Epithelial cell of esophagus (primary cell): ENCODE measurements around the gene PRR20D.
"Not testable (repeated sequence)": the region's sequence is repeated elsewhere in the genome, so short reads cannot be mapped to it uniquely, and the experiment has no call there.

Experiments used
- DNase-seq: peaks from one replicate; pipeline ENCODE4 v3.0.0; 2010; ENCODE audit warnings: low read depth
- H3K4me3 ChIP-seq: 2 replicates; pipeline ENCODE4 v1.5.1; 2011; ENCODE audit warnings: mild to moderate bottlenecking, low read length, control low read depth
- CTCF ChIP-seq: IDR thresholded peaks from 2 replicates; pipeline ENCODE4 v1.5.1; 2011; ENCODE audit warnings: low read depth, mild to moderate bottlenecking, low read length, control low read depth, inconsistent platforms; ENCODE audit not compliant: insufficient read depth; ENCODE audit errors: missing control alignments

The PRR20D gene

GRCh38 chr13:57160332-57160731 lies at the start of gene PRR20D:
TSS of gene PRR20D (plus strand) at chr13:57160632. CDS start at chr13:57161019, 387 bp downstream.
- H3K4me3 ChIP-seq, DNase-seq: not testable (repeated sequence)

GRCh38 chr13:57114945-57115344 lies 45.5 kb upstream of the PRR20D start:
- no peak for DNase-seq
- no peak for TF ChIP-seq CTCF
- no peak overlapping the region for H3K4me3 ChIP-seq

GRCh38 chr13:57123681-57124080 lies 36.8 kb upstream of the PRR20D start:
- no peak overlapping the region for H3K4me3 ChIP-seq
- DNase-seq = no peak
- TF ChIP-seq CTCF = no peak

DNA sequence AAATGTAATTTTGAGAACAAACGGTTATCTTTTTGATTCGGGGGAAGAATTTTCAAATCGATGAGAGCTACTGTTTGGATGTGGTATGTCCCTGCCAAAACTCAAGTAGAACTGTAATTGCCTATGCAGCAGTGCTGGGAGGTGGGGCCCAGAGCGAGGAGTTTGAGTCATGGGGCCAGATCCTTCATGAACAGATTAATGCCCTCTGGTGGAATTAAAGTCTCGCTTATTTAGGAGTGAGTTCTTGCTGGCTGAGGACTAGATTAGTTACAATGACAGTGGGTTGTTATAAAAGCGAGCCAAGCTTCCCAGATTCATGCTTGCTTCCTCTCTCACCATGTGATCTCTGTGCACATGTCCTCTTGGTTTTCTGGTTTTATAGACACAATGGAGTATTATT lies 31.5 kb upstream of the PRR20D start:
- no peak for DNase-seq
- TF ChIP-seq CTCF = no peak
- no peak overlapping the region for H3K4me3 ChIP-seq

GRCh38 chr13:57136093-57136492 lies 24.3 kb upstream of the PRR20D start:
- DNase-seq = no peak
- no peak for TF ChIP-seq CTCF
- H3K4me3 ChIP-seq = no peak overlapping the region

DNA sequence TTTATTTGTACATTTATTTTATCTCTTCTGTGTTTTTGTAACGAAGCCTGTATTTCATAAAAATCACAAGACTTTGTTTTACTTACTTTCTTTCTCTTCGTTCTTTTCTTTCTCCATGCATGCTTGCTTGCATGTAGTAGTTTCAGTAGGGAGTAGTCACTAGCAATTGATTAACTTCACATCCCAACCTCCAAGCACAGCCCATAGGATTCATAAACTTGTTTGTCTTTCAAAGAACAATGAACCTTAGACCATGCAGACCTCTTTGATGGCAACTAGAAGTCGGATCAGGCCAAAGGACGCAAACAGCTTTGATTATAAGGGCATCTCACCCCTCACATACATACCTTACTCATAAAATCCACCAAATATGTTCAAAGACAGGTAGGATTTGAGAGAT lies 22.8 kb upstream of the PRR20D start:
- H3K4me3 ChIP-seq = no peak overlapping the region
- TF ChIP-seq CTCF = no peak
- no peak for DNase-seq

- H3K4me3 ChIP-seq = no peak overlapping the region
- DNase-seq = peak; percentile 1
- TF ChIP-seq CTCF = no peak
These were observed 21.4 kb upstream of the PRR20D start for GRCh38 chr13:57138988-57139387.

DNA sequence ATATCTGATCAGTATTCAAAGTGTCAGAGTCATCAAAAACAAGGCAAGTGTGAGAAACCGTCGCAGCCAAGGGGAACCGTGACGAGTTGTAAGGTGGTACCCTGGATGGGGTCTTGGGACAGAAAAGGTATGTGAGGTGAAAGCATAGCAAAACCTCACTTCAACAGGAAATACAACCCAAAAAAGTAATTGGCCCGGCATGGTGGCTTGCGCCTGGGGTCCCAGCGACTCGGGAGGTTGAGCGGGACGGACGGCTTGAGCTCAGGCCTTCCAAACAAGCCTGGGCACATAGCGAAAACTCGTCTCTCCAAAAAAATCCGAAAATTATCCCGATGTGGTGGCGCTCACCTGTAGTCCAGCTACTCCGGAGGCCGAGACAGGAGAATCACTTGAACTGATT lies 20.7 kb upstream of the PRR20D start:
- not testable (repeated sequence) for DNase-seq, H3K4me3 ChIP-seq

- DNase-seq = not testable (repeated sequence)
These were observed 20.0 kb upstream of the PRR20D start, which contains the start of gene PRR20A for GRCh38 chr13:57140235-57140968. TSS of gene PRR20A (plus strand) at chr13:57140918. CDS start at chr13:57141305, 387 bp downstream.

GRCh38 chr13:57147188-57147587 lies 13.2 kb upstream of the PRR20D start, which contains the start of gene PRR20B:
TSS of gene PRR20B (plus strand) at chr13:57147488. CDS start at chr13:57147875, 387 bp downstream.
- not testable (repeated sequence) for H3K4me3 ChIP-seq, DNase-seq

More at GRCh38 chr13:57140235-57140968, 20.0 kb upstream of the PRR20D start, which contains the start of gene PRR20A:
- not testable (repeated sequence) for H3K4me3 ChIP-seq

DNA sequence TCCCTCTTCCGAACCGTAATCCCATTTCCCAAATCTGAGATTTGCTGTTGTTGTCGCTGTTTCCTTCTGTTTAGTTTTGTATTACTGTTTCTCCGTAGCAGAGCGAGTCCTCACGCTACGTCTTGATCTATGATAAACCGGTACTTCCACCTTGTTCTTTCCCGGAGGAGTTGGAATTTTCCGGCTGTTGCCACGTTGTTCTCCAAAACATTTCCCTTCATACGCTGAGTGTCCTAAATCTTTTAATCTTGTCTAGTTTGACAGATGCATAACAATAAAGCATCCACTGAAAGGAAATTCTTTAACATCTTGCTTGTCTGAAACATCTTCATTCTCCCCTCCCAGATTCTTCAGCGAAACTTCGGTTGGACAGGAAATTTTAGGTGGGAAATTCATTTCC lies 12.3 kb upstream of the PRR20D start:
- H3K4me3 ChIP-seq, DNase-seq: not testable (repeated sequence)

DNA sequence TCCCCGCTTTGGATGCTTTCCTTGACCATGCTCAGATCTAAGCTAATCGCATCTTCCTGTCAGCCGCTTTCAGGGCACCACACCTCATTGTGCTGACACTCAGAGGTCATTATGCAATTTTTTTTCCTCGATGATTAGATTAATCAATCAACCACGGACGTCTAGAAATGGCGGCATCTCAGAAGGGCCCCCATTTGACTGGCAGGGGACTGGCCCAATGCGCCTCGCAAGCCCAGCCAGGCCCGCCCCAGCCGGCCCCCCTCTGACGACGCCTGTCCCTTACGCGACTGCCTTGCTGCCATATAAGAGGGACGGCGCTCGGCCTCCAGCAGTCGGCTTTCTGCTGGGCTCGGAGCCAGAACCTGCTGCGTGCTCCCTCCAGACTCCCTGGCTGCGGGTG lies 6.7 kb upstream of the PRR20D start, which contains the start of gene PRR20C:
PRR20C (plus strand) TSS at position 301 of the 400 bp plus-strand sequence. CDS start 387 bp downstream, outside the sequence.
- not testable (repeated sequence) for DNase-seq, H3K4me3 ChIP-seq
